ENCODE results near the gene PDE4D. TPM values are rescaled to one million over a fixed set of nuclear protein-coding genes. Genes with fewer than 3 reads are reported as not detected.
"Not testable (repeated sequence)": the region's sequence is repeated elsewhere in the genome, so short reads cannot be mapped to it uniquely, and the experiment has no call there.

Gene PDE4D
- total RNA-seq, 5 donors from 2014 or later (not counting 1 experiment from before 2014, with no cell fraction given) = 45.1 to 136 (median 64.9) TPM

DNA sequence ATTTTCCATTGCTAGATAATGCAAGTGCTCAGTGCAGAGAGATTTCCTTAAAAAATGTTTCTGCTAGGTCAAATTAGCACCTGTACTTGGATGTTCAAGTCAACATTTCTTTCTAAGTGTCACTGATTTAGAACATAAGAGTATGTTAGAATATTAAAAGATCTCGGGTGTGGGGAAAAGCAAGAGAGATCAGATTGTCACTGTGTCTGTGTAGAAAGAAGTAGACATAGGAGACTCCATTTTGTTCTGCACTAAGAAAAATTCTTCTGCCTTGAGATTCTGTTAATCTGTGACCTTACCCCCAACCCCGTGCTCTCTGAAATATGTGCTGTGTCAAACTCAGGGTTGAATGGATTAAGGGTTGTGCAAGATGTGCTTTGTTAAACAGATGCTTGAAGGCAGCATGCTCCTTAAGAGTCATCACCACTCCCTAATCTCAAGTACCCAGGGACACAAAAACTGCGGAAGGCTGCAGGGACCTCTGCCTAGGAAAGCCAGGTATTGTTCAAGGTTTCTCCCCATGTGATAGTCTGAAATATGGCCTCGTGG, 429.8 kb downstream of the PDE4D start:
- H3K9me3 Mint-ChIP-seq; H3K27me3 ChIP-seq (replicated peaks in 1 of 2; ENCODE audit: control insufficient read depth in 2 of 2, extremely low read depth in 1 of 2, insufficient read depth in 2 of 2, low read length in 1 of 2); H3K27me3 Mint-ChIP-seq; H3K4me3 Mint-ChIP-seq; POLR2A ChIA-PET; H3K9me3 ChIP-seq; H3K27ac ChIP-seq (ENCODE audit: low read length); CTCF ChIA-PET; H3K36me3 Mint-ChIP-seq; H3K4me3 ChIP-seq (ENCODE audit: control insufficient read depth in 1 of 2, extremely low read depth in 1 of 2, low read length in 1 of 2); DNase-seq; ATAC-seq (replicated peaks in 1 of 4); H3K4me1 Mint-ChIP-seq; H3K36me3 ChIP-seq (ENCODE audit: control insufficient read depth in 2 of 2, extremely low read depth in 1 of 2, insufficient read depth in 1 of 2, low read length in 1 of 2); H3K4me1 ChIP-seq (ENCODE audit: control insufficient read depth in 1 of 2, extremely low read depth in 1 of 2, insufficient read depth in 2 of 2, low read length in 2 of 2); H3K27ac Mint-ChIP-seq: not testable (repeated sequence)
- no CpG with 5 or more reads among the region's 4 CpGs for WGBS (ENCODE audit: insufficient coverage)

DNA sequence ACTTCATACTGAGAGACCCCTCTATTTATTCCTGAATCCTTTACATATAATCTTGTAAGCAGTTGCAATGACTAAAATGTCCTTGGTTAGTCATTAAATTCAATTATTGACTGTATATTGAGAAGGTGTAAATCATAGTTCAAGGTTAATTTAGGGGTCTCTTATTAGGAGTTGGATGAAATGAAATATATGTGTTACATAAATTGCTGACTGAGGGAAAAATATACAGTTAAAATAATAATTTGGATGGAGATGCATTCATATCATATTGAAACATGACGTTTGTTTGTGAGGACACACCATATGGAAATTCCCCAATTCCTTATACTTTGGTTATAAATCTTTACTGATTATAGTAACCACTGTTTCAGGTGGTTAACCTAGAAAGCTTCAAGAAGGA, 430.6 kb downstream of the PDE4D start:
- no peaks in the 10 kb centered on the region for H3K9me3 Mint-ChIP-seq
- CTCF ChIA-PET = no interaction called here
- no peaks in the 10 kb centered on the region for H3K27me3 Mint-ChIP-seq

DNA sequence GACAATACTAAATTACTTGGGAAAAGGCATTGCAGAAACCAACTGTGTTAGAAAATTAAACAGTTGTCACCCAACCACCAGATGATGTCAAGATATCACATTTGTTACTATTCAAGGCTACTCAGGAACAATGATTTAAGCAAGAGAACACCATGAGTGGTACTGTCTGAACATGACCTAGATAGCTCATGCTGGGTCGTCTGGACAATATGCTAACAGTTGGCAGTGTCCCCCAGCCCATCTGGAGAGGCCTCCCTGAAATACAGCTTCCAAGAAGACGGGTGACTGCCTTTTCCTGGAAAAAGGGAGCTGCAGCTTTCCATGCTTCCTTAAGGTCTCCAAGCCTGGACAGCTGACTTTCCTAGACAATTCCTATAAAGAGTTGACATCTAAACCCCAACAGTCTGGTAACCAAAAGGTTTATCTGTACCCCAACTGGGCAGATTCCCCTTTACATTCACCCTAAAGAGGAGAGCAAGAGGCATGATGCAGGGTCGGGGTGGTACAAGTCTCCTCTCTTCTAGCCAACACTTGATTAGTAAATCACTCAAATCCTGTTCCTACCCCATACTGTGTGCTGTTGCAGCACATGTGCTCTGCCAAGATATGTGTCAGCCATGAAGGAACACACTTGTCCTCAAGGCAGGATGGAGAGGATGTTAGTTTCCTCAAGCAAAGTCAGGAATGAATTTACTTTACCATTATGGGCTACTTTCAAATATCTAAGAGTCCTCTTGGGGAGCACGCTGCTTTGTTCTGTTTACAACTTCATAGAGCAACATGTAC, 433.0 kb downstream of the PDE4D start:
- no peaks in the 10 kb centered on the region for H3K4me1 ChIP-seq (ENCODE audit: control insufficient read depth in 1 of 2, extremely low read depth in 1 of 2, insufficient read depth in 2 of 2, low read length in 2 of 2)
- H3K27me3 ChIP-seq (replicated peaks in 1 of 2; ENCODE audit: control insufficient read depth in 2 of 2, extremely low read depth in 1 of 2, insufficient read depth in 2 of 2, low read length in 1 of 2) = peaks cover 0 to under 1% of the 10 kb centered on the region in 2 experiments
- no peak overlapping the region for H3K27ac ChIP-seq (ENCODE audit: low read length)
- H3K27ac Mint-ChIP-seq = no peak overlapping the region
- H3K4me3 ChIP-seq (ENCODE audit: control insufficient read depth in 1 of 2, extremely low read depth in 1 of 2, low read length in 1 of 2) = no peak overlapping the region
- H3K9me3 Mint-ChIP-seq = peaks cover 0 to 3% (median 0%) of the 10 kb centered on the region in 3 donors
- H3K9me3 ChIP-seq = no peaks in the 10 kb centered on the region
- 44% methylated on average over 2 of the region's 4 CpGs for WGBS (ENCODE audit: insufficient coverage)
- ChIA-PET POLR2A (no interaction called here), CTCF (no interaction called here)
- H3K4me1 Mint-ChIP-seq = no peaks in the 10 kb centered on the region
- no peak overlapping the region for H3K4me3 Mint-ChIP-seq
- ATAC-seq (replicated peaks in 1 of 4) (no peak), DNase-seq (no peak)
- H3K36me3 ChIP-seq (ENCODE audit: control insufficient read depth in 2 of 2, extremely low read depth in 1 of 2, insufficient read depth in 1 of 2, low read length in 1 of 2) = no peaks in the 10 kb centered on the region
- H3K27me3 Mint-ChIP-seq = peaks cover 0 to 3% of the 10 kb centered on the region in 2 donors
- H3K36me3 Mint-ChIP-seq = no peaks in the 10 kb centered on the region

More for the DNA sequence above, 430.6 kb downstream of the PDE4D start:
- Mint-ChIP-seq H3K27ac (no peak overlapping the region), H3K36me3 (no peaks in the 10 kb centered on the region), H3K4me3 (no peak overlapping the region), H3K4me1 (no peaks in the 10 kb centered on the region)
- H3K27me3 ChIP-seq (replicated peaks in 1 of 2; ENCODE audit: control insufficient read depth in 2 of 2, extremely low read depth in 1 of 2, insufficient read depth in 2 of 2, low read length in 1 of 2) = no peaks in the 10 kb centered on the region
- no peak for DNase-seq
- no peaks in the 10 kb centered on the region for H3K36me3 ChIP-seq (ENCODE audit: control insufficient read depth in 2 of 2, extremely low read depth in 1 of 2, insufficient read depth in 1 of 2, low read length in 1 of 2)
- no peak overlapping the region for H3K4me3 ChIP-seq (ENCODE audit: control insufficient read depth in 1 of 2, extremely low read depth in 1 of 2, low read length in 1 of 2)
- ATAC-seq (replicated peaks in 1 of 4) = no peak
- H3K9me3 ChIP-seq = no peaks in the 10 kb centered on the region
- no CpG with 5 or more reads among the region's 1 CpG for WGBS (ENCODE audit: insufficient coverage)
- no peaks in the 10 kb centered on the region for H3K4me1 ChIP-seq (ENCODE audit: control insufficient read depth in 1 of 2, extremely low read depth in 1 of 2, insufficient read depth in 2 of 2, low read length in 2 of 2)
- H3K27ac ChIP-seq (ENCODE audit: low read length) = no peak overlapping the region
- POLR2A ChIA-PET = no interaction called here

DNA sequence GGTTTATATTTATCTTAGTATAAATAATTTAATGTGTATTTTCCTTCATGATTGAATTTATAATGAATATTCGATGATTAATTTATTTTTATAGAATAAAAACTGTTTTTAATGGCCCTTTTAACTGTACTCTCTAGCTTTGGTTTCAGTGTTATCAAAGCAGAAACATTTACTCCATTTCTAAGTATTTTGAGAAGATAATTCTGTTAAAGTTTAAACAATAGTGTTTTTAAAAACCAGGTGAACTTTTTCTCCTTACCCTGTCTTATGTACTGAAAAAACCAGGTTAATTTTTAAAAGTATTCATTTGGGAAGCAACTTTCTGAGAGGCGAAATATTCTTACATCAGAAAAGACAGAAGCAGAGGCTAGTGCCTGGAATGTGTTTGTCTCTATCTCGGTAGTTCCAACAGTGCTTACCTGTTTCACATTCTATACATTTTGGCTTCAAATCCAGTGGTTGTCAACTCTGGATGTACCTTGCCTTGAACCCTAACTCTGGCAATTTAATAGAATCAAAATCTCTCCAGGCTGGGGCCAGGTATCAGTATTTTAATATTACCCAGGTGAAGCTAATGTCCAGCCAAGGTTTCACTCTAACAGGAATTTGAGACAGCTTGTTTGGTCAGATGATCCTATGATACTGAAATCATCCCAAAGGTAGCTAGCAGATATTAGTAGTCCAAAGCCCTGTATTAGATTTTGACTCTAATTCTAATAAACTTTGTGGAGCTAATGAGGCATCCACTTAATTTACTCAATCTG, 434.4 kb downstream of the PDE4D start:
- peaks cover 0 to 3% (median 0%) of the 10 kb centered on the region in 3 donors for H3K9me3 Mint-ChIP-seq
- peaks cover 0 to 6% of the 10 kb centered on the region in 2 experiments for H3K27me3 ChIP-seq (replicated peaks in 1 of 2; ENCODE audit: control insufficient read depth in 2 of 2, extremely low read depth in 1 of 2, insufficient read depth in 2 of 2, low read length in 1 of 2)
- no peaks in the 10 kb centered on the region for H3K36me3 Mint-ChIP-seq
- H3K4me3 ChIP-seq (ENCODE audit: control insufficient read depth in 1 of 2, extremely low read depth in 1 of 2, low read length in 1 of 2) = no peak overlapping the region
- H3K27me3 Mint-ChIP-seq = peaks cover 0 to 3% of the 10 kb centered on the region in 2 donors
- no peaks in the 10 kb centered on the region for H3K4me1 ChIP-seq (ENCODE audit: control insufficient read depth in 1 of 2, extremely low read depth in 1 of 2, insufficient read depth in 2 of 2, low read length in 2 of 2)
- CTCF ChIA-PET = interaction anchor here in 1 of 2 donors (0.8 kb wide), 1 partner anchor 342 kb away, joined by 3 read pairs; no protein-coding TSS in a partner anchor
- no peak overlapping the region for H3K27ac ChIP-seq (ENCODE audit: low read length)
- WGBS (ENCODE audit: insufficient coverage) = 71% methylated on average over 1 of the region's 3 CpGs
- H3K9me3 ChIP-seq = no peaks in the 10 kb centered on the region
- no peaks in the 10 kb centered on the region for H3K36me3 ChIP-seq (ENCODE audit: control insufficient read depth in 2 of 2, extremely low read depth in 1 of 2, insufficient read depth in 1 of 2, low read length in 1 of 2)
- H3K4me1 Mint-ChIP-seq = no peaks in the 10 kb centered on the region
- ATAC-seq (replicated peaks in 1 of 4) (no peak), DNase-seq (no peak)
- POLR2A ChIA-PET = no interaction called here
- H3K27ac Mint-ChIP-seq = no peak overlapping the region
- H3K4me3 Mint-ChIP-seq = no peak overlapping the region

DNA sequence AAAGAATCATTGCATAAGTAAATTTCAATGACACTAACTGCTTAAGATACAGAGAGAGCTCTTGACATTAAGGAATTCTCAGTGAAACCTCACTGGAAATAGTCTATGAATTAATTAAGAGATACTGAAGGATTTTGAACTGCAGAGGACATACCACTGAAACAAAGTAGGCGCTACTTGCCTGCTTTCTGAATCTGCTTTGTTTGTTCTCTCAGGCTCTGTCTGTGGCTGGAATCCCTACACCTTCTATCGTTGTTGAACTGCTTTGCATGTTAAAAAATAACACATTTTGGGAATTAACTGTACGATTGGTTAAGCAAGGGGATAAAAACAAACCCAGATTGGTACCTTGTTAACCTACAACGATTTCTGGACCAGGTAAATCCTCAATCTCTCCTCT, 435.2 kb downstream of the PDE4D start:
- H3K36me3 ChIP-seq (ENCODE audit: control insufficient read depth in 2 of 2, extremely low read depth in 1 of 2, insufficient read depth in 1 of 2, low read length in 1 of 2) = no peaks in the 10 kb centered on the region
- ChIA-PET POLR2A (no interaction called here), CTCF (no interaction called here)
- Mint-ChIP-seq H3K4me3 (no peak overlapping the region), H3K27me3 (peaks cover 0 to 3% of the 10 kb centered on the region in 2 donors), H3K36me3 (no peaks in the 10 kb centered on the region), H3K9me3 (peaks cover 0 to 3% (median 0%) of the 10 kb centered on the region in 3 donors), H3K27ac (no peak overlapping the region), H3K4me1 (no peaks in the 10 kb centered on the region)
- H3K4me1 ChIP-seq (ENCODE audit: control insufficient read depth in 1 of 2, extremely low read depth in 1 of 2, insufficient read depth in 2 of 2, low read length in 2 of 2) = no peaks in the 10 kb centered on the region
- H3K27me3 ChIP-seq (replicated peaks in 1 of 2; ENCODE audit: control insufficient read depth in 2 of 2, extremely low read depth in 1 of 2, insufficient read depth in 2 of 2, low read length in 1 of 2) = peaks cover 0 to 6% of the 10 kb centered on the region in 2 experiments
- no peak overlapping the region for H3K27ac ChIP-seq (ENCODE audit: low read length)
- ATAC-seq (replicated peaks in 1 of 4) (no peak), DNase-seq (no peak)
- no peaks in the 10 kb centered on the region for H3K9me3 ChIP-seq
- 51% methylated on average over 2 of the region's 4 CpGs for WGBS (ENCODE audit: insufficient coverage)
- H3K4me3 ChIP-seq (ENCODE audit: control insufficient read depth in 1 of 2, extremely low read depth in 1 of 2, low read length in 1 of 2) = no peak overlapping the region

DNA sequence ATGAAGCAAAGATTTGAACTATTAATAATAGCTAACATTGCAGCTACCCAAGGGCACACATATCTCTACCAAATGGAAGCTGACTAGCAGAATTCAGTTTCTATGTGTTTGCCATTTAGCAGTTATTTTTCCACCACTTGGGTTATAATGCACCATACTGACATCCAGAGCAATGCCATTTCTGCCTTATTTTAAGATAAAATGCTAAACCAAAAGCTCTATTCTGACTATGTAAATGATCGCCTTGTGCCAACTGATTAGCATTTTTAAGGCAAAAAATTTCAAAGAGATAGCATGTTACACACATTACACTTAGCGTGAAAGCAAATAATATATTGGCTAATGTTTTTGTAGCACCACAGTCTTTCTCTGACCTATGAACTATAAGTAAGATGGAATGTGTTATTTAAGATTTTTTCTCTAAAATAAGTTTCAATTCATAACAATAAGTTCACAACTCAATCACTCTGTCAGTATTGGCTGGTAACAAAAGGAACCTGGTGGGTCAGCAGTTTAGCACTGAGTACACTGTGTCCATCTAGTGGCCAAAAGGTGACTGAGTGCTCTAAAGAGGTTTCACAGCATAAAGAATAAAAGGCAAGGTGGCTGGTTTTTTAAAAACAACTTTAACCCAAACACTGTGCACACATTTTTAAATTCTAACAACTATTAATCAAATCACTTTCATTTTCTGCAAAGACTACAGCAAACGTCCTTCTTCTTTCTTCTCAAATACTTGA, 443.5 kb downstream of the PDE4D start:
- Histone ChIP-seq H3K27me3 (replicated peaks in 1 of 2; ENCODE audit: control insufficient read depth in 2 of 2, extremely low read depth in 1 of 2, insufficient read depth in 2 of 2, low read length in 1 of 2) (no peaks in the 10 kb centered on the region), H3K36me3 (ENCODE audit: control insufficient read depth in 2 of 2, extremely low read depth in 1 of 2, insufficient read depth in 1 of 2, low read length in 1 of 2) (no peaks in the 10 kb centered on the region), H3K9me3 (no peaks in the 10 kb centered on the region), H3K4me3 (ENCODE audit: control insufficient read depth in 1 of 2, extremely low read depth in 1 of 2, low read length in 1 of 2) (no peak overlapping the region), H3K27ac (ENCODE audit: low read length) (no peak overlapping the region), H3K4me1 (ENCODE audit: control insufficient read depth in 1 of 2, extremely low read depth in 1 of 2, insufficient read depth in 2 of 2, low read length in 2 of 2) (no peaks in the 10 kb centered on the region)
- no peak for ATAC-seq (replicated peaks in 1 of 4)
- Mint-ChIP-seq H3K9me3 (no peaks in the 10 kb centered on the region), H3K27ac (no peak overlapping the region), H3K27me3 (no peaks in the 10 kb centered on the region), H3K4me3 (no peak overlapping the region), H3K4me1 (no peaks in the 10 kb centered on the region), H3K36me3 (no peaks in the 10 kb centered on the region)
- POLR2A ChIA-PET = no interaction called here
- CTCF ChIA-PET = no interaction called here
- WGBS (ENCODE audit: insufficient coverage) = 50% methylated on average over 1 of the region's 3 CpGs
- no peak for DNase-seq
